Measurements from ENCODE around the gene DDX24.

Gene DDX24

DNA sequence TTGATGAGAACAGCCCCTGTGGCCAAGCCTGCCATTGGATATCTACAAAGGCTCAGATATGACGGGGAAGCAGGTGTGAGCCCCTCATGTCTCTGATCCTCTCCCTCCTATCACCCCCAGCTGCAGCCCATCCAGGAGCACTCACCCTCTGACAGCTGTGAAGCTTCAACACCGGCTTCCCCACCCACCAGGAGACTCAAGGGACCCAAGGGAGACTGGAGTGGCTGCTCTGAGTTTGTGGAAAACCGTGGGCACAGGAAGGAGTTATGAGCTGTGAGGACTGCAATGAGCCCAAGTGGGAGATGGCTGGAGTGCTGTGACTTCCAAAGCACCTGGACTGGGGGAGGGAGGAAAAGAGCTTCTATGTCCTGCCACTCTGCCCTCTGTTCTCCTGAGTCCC lies 40.5 kb upstream of the DDX24 start:
- no peak overlapping the region for H3K4me3 ChIP-seq (ENCODE audit: low read depth, low read length)
- TF ChIP-seq, protein P1, sequence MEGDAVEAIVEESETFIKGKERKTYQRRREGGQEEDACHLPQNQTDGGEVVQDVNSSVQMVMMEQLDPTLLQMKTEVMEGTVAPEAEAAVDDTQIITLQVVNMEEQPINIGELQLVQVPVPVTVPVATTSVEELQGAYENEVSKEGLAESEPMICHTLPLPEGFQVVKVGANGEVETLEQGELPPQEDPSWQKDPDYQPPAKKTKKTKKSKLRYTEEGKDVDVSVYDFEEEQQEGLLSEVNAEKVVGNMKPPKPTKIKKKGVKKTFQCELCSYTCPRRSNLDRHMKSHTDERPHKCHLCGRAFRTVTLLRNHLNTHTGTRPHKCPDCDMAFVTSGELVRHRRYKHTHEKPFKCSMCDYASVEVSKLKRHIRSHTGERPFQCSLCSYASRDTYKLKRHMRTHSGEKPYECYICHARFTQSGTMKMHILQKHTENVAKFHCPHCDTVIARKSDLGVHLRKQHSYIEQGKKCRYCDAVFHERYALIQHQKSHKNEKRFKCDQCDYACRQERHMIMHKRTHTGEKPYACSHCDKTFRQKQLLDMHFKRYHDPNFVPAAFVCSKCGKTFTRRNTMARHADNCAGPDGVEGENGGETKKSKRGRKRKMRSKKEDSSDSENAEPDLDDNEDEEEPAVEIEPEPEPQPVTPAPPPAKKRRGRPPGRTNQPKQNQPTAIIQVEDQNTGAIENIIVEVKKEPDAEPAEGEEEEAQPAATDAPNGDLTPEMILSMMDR (IDR thresholded peaks at IDR 0.05; ENCODE audit: low read depth, low read length, missing control alignments) = no peak
- no peak for DNase-seq (ENCODE audit: low read depth)

DNA sequence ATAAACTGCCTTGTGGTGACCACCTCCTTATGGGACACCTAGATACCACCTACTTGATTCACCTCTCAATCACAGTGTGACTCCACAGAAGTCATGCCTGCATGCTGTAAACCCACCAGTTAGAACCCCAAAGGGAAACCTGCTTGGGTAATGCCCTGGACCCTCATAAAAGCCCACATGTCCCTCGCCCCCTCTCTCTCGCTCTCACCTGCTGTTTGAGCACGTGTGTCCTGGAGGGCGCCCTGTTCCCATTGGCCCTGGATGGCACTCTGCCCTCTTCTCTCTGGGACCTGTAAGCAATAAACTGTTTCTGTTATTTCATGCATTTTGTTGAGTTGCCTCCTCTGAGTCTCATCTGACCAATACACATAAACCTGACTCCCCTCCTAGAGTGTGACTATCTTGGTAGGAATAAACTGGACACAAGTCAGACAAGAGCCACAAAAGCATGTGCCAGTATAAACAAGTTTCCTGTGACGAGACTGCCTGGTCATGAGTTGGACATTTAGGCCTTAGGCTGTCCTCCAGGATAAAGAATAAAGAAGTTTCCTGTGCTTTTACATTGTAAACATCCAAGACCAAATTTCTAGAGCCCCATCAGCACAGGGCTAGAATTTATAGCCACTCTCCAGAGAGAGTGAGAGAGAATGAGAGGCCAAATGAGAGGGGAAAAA lies 39.8 kb upstream of the DDX24 start:
- TF ChIP-seq, protein P1 (IDR thresholded peaks at IDR 0.05; ENCODE audit: low read depth, low read length, missing control alignments) = no peak
- no peak overlapping the region for H3K4me3 ChIP-seq (ENCODE audit: low read depth, low read length)
- DNase-seq (ENCODE audit: low read depth) = no peak

DNA sequence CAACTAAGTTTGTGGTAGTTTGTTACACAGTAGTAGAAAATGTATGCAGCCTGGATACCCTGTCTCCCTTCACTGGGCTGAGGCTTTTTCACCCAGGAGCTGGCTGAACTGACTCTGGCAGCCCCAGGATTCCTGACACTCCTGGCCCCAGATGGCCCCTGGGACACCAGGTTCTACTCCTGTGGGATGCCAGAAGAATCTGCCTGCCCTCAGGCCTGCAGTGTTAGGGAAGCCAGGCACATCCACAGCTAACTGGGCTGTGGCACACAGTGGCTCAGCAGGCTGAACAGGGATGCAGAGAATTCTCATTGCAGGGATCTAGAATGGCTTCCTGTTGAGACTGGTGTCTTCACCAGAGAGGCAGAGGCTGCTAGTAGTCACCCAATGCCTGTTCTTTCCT lies 38.1 kb upstream of the DDX24 start:
- TF ChIP-seq, protein P1 (IDR thresholded peaks at IDR 0.05; ENCODE audit: low read depth, low read length, missing control alignments) = no peak
- DNase-seq (ENCODE audit: low read depth) = no peak
- H3K4me3 ChIP-seq (ENCODE audit: low read depth, low read length) = no peak overlapping the region

DNA sequence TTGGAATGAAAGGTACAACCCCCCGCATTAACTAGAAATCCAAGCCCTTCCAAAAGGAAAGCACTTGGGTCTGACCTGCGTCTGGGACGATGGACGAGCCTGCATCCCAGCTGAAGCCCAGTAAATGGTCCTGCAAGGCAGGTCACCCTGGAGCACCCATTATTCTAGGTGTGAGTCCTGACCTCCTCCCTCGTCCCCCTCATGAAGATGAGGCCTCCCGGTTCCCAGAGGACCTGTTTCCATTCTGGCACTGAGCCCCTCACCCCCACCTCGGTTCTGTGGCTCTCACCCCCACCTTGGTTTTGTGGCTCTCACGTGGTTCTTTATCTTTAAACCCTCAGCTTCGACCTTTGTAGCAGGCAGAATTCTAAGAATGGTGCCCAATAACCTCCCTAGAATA lies 36.9 kb upstream of the DDX24 start:
- DNase-seq (ENCODE audit: low read depth) = no peak
- no peak overlapping the region for H3K4me3 ChIP-seq (ENCODE audit: low read depth, low read length)
- TF ChIP-seq, protein P1 (IDR thresholded peaks at IDR 0.05; ENCODE audit: low read depth, low read length, missing control alignments) = no peak

DNA sequence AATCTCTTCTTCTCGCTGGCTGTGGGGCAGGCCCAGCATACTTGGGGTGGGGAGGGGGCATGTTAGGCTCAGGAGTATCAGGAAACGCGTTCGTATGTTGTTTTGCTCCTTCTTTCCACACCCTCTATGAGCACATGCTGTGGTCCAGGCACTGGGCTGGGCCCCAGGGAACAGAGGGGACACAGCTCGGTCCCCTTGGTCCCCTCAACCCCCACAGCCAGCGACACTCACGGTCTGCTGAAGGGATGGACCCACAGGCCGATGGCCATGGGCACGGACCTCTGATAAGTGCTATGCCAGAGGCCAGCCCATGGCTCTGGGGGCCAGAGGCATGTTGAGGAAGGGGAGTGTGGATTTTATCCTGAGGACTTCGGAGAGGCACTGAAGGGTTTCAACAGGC lies 35.7 kb upstream of the DDX24 start:
- TF ChIP-seq, protein P1 (IDR thresholded peaks at IDR 0.05; ENCODE audit: low read depth, low read length, missing control alignments) = no peak

DNA sequence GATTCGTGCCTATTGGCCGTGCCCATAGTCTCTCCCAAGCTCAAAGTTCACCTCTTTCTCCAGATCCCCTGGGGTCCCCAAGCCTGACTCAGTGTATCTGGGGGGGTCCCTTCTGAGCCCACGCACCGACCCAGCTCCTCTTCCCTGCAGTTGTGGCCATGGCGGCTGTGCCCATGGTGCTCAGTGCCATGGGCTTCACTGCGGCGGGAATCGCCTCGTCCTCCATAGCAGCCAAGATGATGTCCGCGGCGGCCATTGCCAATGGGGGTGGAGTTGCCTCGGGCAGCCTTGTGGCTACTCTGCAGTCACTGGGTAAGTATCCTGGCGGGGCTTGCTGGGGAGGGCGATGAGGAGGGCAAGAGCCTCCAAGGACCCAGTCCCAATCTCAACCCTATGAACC lies 34.6 kb upstream of the DDX24 start:
- H3K4me3 ChIP-seq (ENCODE audit: low read depth, low read length) = no peak overlapping the region
- no peak for DNase-seq (ENCODE audit: low read depth)
- TF ChIP-seq, protein P1 (IDR thresholded peaks at IDR 0.05; ENCODE audit: low read depth, low read length, missing control alignments) = no peak

More for the DNA sequence above, 35.7 kb upstream of the DDX24 start:
- H3K4me3 ChIP-seq (ENCODE audit: low read depth, low read length) = no peak overlapping the region
- no peak for DNase-seq (ENCODE audit: low read depth)

DNA sequence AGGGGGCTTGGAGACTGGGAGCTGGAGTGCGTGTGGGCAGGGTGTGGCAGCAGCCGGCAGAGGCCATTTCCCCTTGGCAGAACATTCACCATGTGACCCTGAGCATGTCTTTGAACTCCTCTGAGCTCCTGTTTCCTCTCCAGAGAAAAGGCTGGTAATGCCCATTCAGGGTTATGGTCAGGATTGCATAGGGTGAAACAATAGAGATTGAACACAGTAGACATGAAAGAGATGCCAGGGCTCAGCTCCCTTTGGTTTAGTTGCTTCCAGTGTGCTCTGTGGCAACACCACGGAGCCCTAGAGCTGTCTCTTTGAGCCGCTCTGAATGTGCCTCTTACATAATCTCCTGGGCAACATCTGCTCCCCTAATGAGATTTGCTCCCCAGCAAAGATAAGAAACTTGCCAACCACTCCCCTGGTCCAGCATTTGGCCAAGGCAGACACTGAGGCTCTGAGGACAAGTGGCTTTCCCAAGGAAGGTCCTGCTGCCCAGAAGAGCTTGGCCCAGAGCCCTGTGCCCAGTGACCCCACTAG lies 34.1 kb upstream of the DDX24 start:
- DNase-seq (ENCODE audit: low read depth) = no peak
- TF ChIP-seq, protein P1 (IDR thresholded peaks at IDR 0.05; ENCODE audit: low read depth, low read length, missing control alignments) = no peak
- no peak overlapping the region for H3K4me3 ChIP-seq (ENCODE audit: low read depth, low read length)

Data from GM12864 (cell line).